ENCODE measurements around the gene SIGLEC11. TPM values are rescaled to one million over a fixed set of nuclear protein-coding genes. Genes with fewer than 3 reads are reported as not detected.
"Not testable (repeated sequence)": the region's sequence is repeated elsewhere in the genome, so short reads cannot be mapped to it uniquely, and the experiment has no call there.

SIGLEC11 gene
- total RNA-seq, 4 donors from 2014 or later: 0.33 to 1.7 (median 0.92) TPM

- Histone ChIP-seq H3K4me1 (peaks cover 0 to 8% of the 10 kb centered on the region in 2 donors), H3K9me3 (no peaks in the 10 kb centered on the region), H3K27ac (no peak overlapping the region), H3K27me3 (no peaks in the 10 kb centered on the region), H3K4me3 (replicated peaks in 1 of 3) (no peak overlapping the region), H3K36me3 (peaks cover 7 to 15% of the 10 kb centered on the region in 2 donors)
- intact Hi-C loops (cut with DNase I): no loop called here
- no peak for DNase-seq
- 69 to 83% methylated on average over 4 to 5 of the region's 6 CpGs for WGBS, 2 donors
- TF ChIP-seq POLR2A (IDR thresholded peaks at IDR 0.05): no peak
- TF ChIP-seq CTCF (IDR thresholded peaks at IDR 0.05): no peak
These were observed 11.9 kb upstream of the SIGLEC11 start for GRCh38 chr19:49972841-49973240.

GRCh38 chr19:49971991-49972411, 11.0 kb upstream of the SIGLEC11 start:
- H3K9me3 ChIP-seq: no peaks in the 10 kb centered on the region
- H3K27ac ChIP-seq: no peak overlapping the region
- DNase-seq: peak; percentile 20 to 39
- peaks cover 6 to 7% of the 10 kb centered on the region in 2 donors for H3K36me3 ChIP-seq
- H3K4me3 ChIP-seq (replicated peaks in 1 of 3): no peak overlapping the region
- H3K27me3 ChIP-seq: no peaks in the 10 kb centered on the region
- no peak for TF ChIP-seq CTCF (IDR thresholded peaks at IDR 0.05)
- TF ChIP-seq POLR2A (IDR thresholded peaks at IDR 0.05): no peak
- WGBS, 2 donors: 0 to 30% methylated on average over 1 to 10 of the region's 12 CpGs
- peaks cover 0 to 8% of the 10 kb centered on the region in 2 donors for H3K4me1 ChIP-seq
- intact Hi-C loops (cut with DNase I): no loop called here

- H3K4me1 ChIP-seq; H3K27ac ChIP-seq; H3K4me3 ChIP-seq (replicated peaks in 1 of 3); DNase-seq; H3K27me3 ChIP-seq; intact Hi-C loops (cut with DNase I); H3K9me3 ChIP-seq; H3K36me3 ChIP-seq: not testable (repeated sequence)
- WGBS, 2 donors: 30% methylated on average over 1 of the region's 9 CpGs; no CpG with 5 or more reads in 1 of the 2 donors
These were observed 8.4 kb upstream of the SIGLEC11 start for GRCh38 chr19:49969355-49969754.

GRCh38 chr19:49968279-49968922, 7.4 kb upstream of the SIGLEC11 start:
- Histone ChIP-seq H3K27me3 (no peaks in the 10 kb centered on the region), H3K27ac (no peak overlapping the region), H3K9me3 (no peaks in the 10 kb centered on the region), H3K4me3 (replicated peaks in 1 of 3) (no peak overlapping the region), H3K4me1 (peaks cover 0 to 8% of the 10 kb centered on the region in 2 donors), H3K36me3 (no peaks in the 10 kb centered on the region)
- no peak for DNase-seq
- intact Hi-C loops (cut with DNase I): no loop called here
- no peak for TF ChIP-seq POLR2A (IDR thresholded peaks at IDR 0.05)
- no peak for TF ChIP-seq CTCF (IDR thresholded peaks at IDR 0.05)
- WGBS, 2 donors: 71 to 83% methylated on average over 5 of the region's 5 CpGs

- peaks cover 22 to 31% of the 10 kb centered on the region in 2 donors for H3K4me1 ChIP-seq
- H3K9me3 ChIP-seq; H3K4me3 ChIP-seq (replicated peaks in 1 of 3); H3K27ac ChIP-seq; H3K27me3 ChIP-seq; DNase-seq; intact Hi-C loops (cut with DNase I); H3K36me3 ChIP-seq: not testable (repeated sequence)
- no CpG with 5 or more reads among the region's 12 CpGs for WGBS, 2 donors
These were observed 1.1 kb downstream of the SIGLEC11 start for GRCh38 chr19:49959892-49960291.

- H3K4me3 ChIP-seq (replicated peaks in 1 of 3); H3K36me3 ChIP-seq; H3K27me3 ChIP-seq; H3K9me3 ChIP-seq; DNase-seq; H3K27ac ChIP-seq; intact Hi-C loops (cut with DNase I): not testable (repeated sequence)
- peaks cover 34 to 44% of the 10 kb centered on the region in 2 donors for H3K4me1 ChIP-seq
- 60 to 72% methylated on average over 3 to 8 of the region's 13 CpGs for WGBS, 2 donors
These were observed 2.4 kb downstream of the SIGLEC11 start for GRCh38 chr19:49958596-49958995.

GRCh38 chr19:49958144-49958543, 2.8 kb downstream of the SIGLEC11 start:
- peak overlapping the region in 1 of 3 donors; percentile 38 for H3K27ac ChIP-seq
- H3K4me3 ChIP-seq (replicated peaks in 1 of 3); intact Hi-C loops (cut with DNase I): not testable (repeated sequence)

More at GRCh38 chr19:49958144-49958543, 2.8 kb downstream of the SIGLEC11 start:
- not testable (repeated sequence) for DNase-seq, H3K36me3 ChIP-seq, H3K27me3 ChIP-seq, H3K9me3 ChIP-seq
- peaks cover 37 to 49% of the 10 kb centered on the region in 2 donors for H3K4me1 ChIP-seq
- 45 to 50% methylated on average over 4 to 5 of the region's 9 CpGs for WGBS, 2 donors

Measured in thyroid gland (tissue), 4 donors.